ENCODE results near the gene LCNL1. TPM values are rescaled to one million over a fixed set of nuclear protein-coding genes. Genes with fewer than 3 reads are reported as not detected.

LCNL1 gene
- total RNA-seq, 1 experiment from 2014 or later: not detected

GRCh38 chr9:136991993-136992818 is 9.4 kb downstream of the LCNL1 start, which contains the start of gene PAXX:
Gene PAXX, plus strand, starts transcription at chr9:136992422. Its CDS starts 22 bp downstream, at chr9:136992444.
- BruUV-seq (replicated peaks): no TSS peak
- peak within 1 kb of the TSS; percentile 81 for H3K27ac Mint-ChIP-seq (ENCODE audit: low read depth, unreplicated experiment)
- H3K4me1 Mint-ChIP-seq (ENCODE audit: insufficient read depth, unreplicated experiment): no peaks in the 10 kb centered on the region
- DNase-seq (ENCODE audit: unreplicated experiment): peak; percentile 88
- intact Hi-C loops (cut with micrococcal nuclease): loop anchor here (1.0 kb wide), 1 partner anchor 44 kb away; no protein-coding TSS in a partner anchor
- H3K27me3 Mint-ChIP-seq (ENCODE audit: insufficient read depth, unreplicated experiment): no peaks in the 10 kb centered on the region
- no peaks in the 10 kb centered on the region for H3K9me3 Mint-ChIP-seq (ENCODE audit: unreplicated experiment)
- H3K4me3 Mint-ChIP-seq (ENCODE audit: unreplicated experiment): peak within 1 kb of the TSS; percentile 82
- no peak for TF ChIP-seq CTCF (IDR thresholded peaks at IDR 0.05; ENCODE audit: unreplicated experiment)
- POLR2A ChIA-PET: interaction anchor here (0.8 to 2.0 kb wide), 8 partner anchors 12 to 137 kb away, joined by 3 to 9 read pairs (median 5); partner anchors contain the start of genes EDF1 and FBXW5
- CTCF ChIA-PET: interaction anchor here (0.6 to 2.1 kb wide), 4 partner anchors 12 to 821 kb away, joined by 3 to 7 read pairs (median 4); no protein-coding TSS in a partner anchor
- H3K36me3 Mint-ChIP-seq (ENCODE audit: insufficient read depth, unreplicated experiment): peaks cover 12% of the 10 kb centered on the region

- no peaks in the 10 kb centered on the region for H3K27me3 Mint-ChIP-seq (ENCODE audit: insufficient read depth, unreplicated experiment)
- peak overlapping the region; percentile 81 for H3K27ac Mint-ChIP-seq (ENCODE audit: low read depth, unreplicated experiment)
- no peaks in the 10 kb centered on the region for H3K9me3 Mint-ChIP-seq (ENCODE audit: unreplicated experiment)
Observed at GRCh38 chr9:136992819-136993369, 10.1 kb downstream of the LCNL1 start.

GRCh38 chr9:136994180-136994887 is 11.5 kb downstream of the LCNL1 start:
- no peaks in the 10 kb centered on the region for H3K9me3 Mint-ChIP-seq (ENCODE audit: unreplicated experiment)
- intact Hi-C loops (cut with micrococcal nuclease): no loop called here
- POLR2A ChIA-PET: interaction anchor here (0.7 kb wide), 1 partner anchor 45 kb away, joined by 3 read pairs; no protein-coding TSS in a partner anchor

More at GRCh38 chr9:136992819-136993369, 10.1 kb downstream of the LCNL1 start:
- TF ChIP-seq CTCF (IDR thresholded peaks at IDR 0.05; ENCODE audit: unreplicated experiment): no peak
- peaks cover 12% of the 10 kb centered on the region for H3K36me3 Mint-ChIP-seq (ENCODE audit: insufficient read depth, unreplicated experiment)
- TSS peak; percentile 82 for BruUV-seq (replicated peaks)
- ChIA-PET POLR2A (interaction anchor here (0.8 to 2.0 kb wide), 5 partner anchors 21 to 137 kb away, joined by 3 to 9 read pairs (median 5); no protein-coding TSS in a partner anchor), CTCF (interaction anchor here (0.6 to 2.1 kb wide), 4 partner anchors 36 to 822 kb away, joined by 3 to 7 read pairs (median 4); no protein-coding TSS in a partner anchor)
- intact Hi-C loops (cut with micrococcal nuclease): loop anchor here (1.0 kb wide), 1 partner anchor 45 kb away; no protein-coding TSS in a partner anchor
- peak overlapping the region; percentile 82 for H3K4me3 Mint-ChIP-seq (ENCODE audit: unreplicated experiment)
- H3K4me1 Mint-ChIP-seq (ENCODE audit: insufficient read depth, unreplicated experiment): peaks cover 4% of the 10 kb centered on the region
- no peak for DNase-seq (ENCODE audit: unreplicated experiment)

More at GRCh38 chr9:136994180-136994887, 11.5 kb downstream of the LCNL1 start:
- Mint-ChIP-seq H3K4me1 (ENCODE audit: insufficient read depth, unreplicated experiment) (peaks cover 4% of the 10 kb centered on the region), H3K4me3 (ENCODE audit: unreplicated experiment) (peak overlapping the region; percentile 82), H3K27me3 (ENCODE audit: insufficient read depth, unreplicated experiment) (no peaks in the 10 kb centered on the region), H3K36me3 (ENCODE audit: insufficient read depth, unreplicated experiment) (peaks cover 12% of the 10 kb centered on the region), H3K27ac (ENCODE audit: low read depth, unreplicated experiment) (no peak overlapping the region)
- TF ChIP-seq CTCF (IDR thresholded peaks at IDR 0.05; ENCODE audit: unreplicated experiment): no peak
- CTCF ChIA-PET: no interaction called here
- no TSS peak for BruUV-seq (replicated peaks)
- no peak for DNase-seq (ENCODE audit: unreplicated experiment)
